Tibial artery (tissue), 4 donors: Measurements from ENCODE around the gene TSNAX.

ENCODE experiments used
- DNase-seq, 2 donors: peaks; one replicate each; pipeline ENCODE4 v3.0.0-alpha.2; 2019
- H3K27ac ChIP-seq, 2 donors: fragments of 200-600 bp; sonication (generic) in 1 of 2; 1 replicate in 1 of 2; 2 replicates in 1 of 2; pipeline ENCODE4 v1.5.1; 2018 to 2019; ENCODE audit warnings: mild to moderate bottlenecking in 1 of 2
- H3K27me3 ChIP-seq, 2 donors: fragments of 200-600 bp; sonication (generic) in 1 of 2; one replicate each; pipeline versions ENCODE4 v1.5.1 to v1.6.0; 2016 to 2019
- H3K36me3 ChIP-seq, 3 donors: fragments of 200-600 bp; sonication (generic) in 2 of 3; one replicate each; pipeline ENCODE4 v1.5.1; 2016 to 2019; ENCODE audit warnings: mild to moderate bottlenecking in 2 of 3
- H3K4me1 ChIP-seq, 4 donors: fragments of 200-600 bp; sonication (generic) in 2 of 4; 1 replicate in 3 of 4; 2 replicates in 1 of 4; pipeline ENCODE4 v1.5.1; 2016 to 2019
- H3K4me3 ChIP-seq, 2 donors: fragments of 200-600 bp; sonication (generic) in 1 of 2; 1 replicate in 1 of 2; 2 replicates in 1 of 2; pipeline ENCODE4 v1.5.1; 2018 to 2019; ENCODE audit warnings: mild to moderate bottlenecking in 2 of 2
- H3K9me3 ChIP-seq, 3 donors: fragments of 200-600 bp; sonication (generic) in 1 of 3; one replicate each; pipeline ENCODE4 v1.5.1; 2016 to 2019
- CTCF ChIP-seq, 2 experiments: fragments of 200-600 bp in 1 of 2; fragments of 450-650 bp in 1 of 2; IDR thresholded peaks; one replicate each; pipeline ENCODE4 v1.5.1; 2017 to 2019; ENCODE audit warnings: antibody characterized with exemption in 2 of 2, mild to moderate bottlenecking in 1 of 2, moderate library complexity in 1 of 2
- intact Hi-C: fragments of 100-400 bp; cut with DNase I; formaldehyde crosslinking; loops from one replicate; pipeline ENCODE4 v1.15.0; 2023; ENCODE audit warnings: low total_unique reads

The TSNAX gene

DNA sequence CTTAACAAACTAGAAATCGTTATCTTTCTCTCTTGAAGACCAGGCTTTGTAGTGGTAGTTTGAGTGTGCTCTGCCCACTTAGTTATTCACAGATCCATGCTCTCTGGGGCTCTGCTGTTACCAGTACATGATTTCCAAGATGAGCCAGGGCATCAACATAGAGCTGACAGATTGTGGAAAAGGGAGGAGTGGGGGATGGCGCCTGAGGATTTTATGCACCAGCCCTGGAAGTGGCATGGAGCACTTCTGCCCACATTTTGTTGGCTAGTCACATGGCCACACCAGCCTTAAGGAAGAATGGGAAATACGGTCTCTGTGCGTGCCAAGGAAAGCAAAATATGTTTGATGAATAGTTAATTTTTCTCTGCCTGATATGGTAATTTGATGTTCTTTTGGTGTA lies 18.2 kb downstream of the TSNAX start:
- intact Hi-C loops = no loop called here
- H3K4me1 ChIP-seq = peaks cover 0 to 7% (median 0%) of the 10 kb centered on the region in 4 donors
- no peaks in the 10 kb centered on the region for H3K27me3 ChIP-seq
- no peak overlapping the region for H3K27ac ChIP-seq
- H3K4me3 ChIP-seq = no peak overlapping the region
- TF ChIP-seq CTCF (IDR thresholded peaks at IDR 0.05) = no peak
- H3K36me3 ChIP-seq = peaks cover 14 to 29% (median 24%) of the 10 kb centered on the region in 3 donors
- H3K9me3 ChIP-seq = no peaks in the 10 kb centered on the region
- no peak for DNase-seq

GRCh38 chr1:231549733-231550447 lies 21.4 kb downstream of the TSNAX start:
- no peaks in the 10 kb centered on the region for H3K9me3 ChIP-seq
- no peaks in the 10 kb centered on the region for H3K27me3 ChIP-seq
- peaks cover 0 to 7% (median 0%) of the 10 kb centered on the region in 4 donors for H3K4me1 ChIP-seq
- H3K36me3 ChIP-seq = peaks cover 0 to 8% (median 8%) of the 10 kb centered on the region in 3 donors
- H3K27ac ChIP-seq = no peak overlapping the region
- H3K4me3 ChIP-seq = no peak overlapping the region
- no peak for DNase-seq
- no peak for TF ChIP-seq CTCF (IDR thresholded peaks at IDR 0.05)
- intact Hi-C loops = no loop called here

DNA sequence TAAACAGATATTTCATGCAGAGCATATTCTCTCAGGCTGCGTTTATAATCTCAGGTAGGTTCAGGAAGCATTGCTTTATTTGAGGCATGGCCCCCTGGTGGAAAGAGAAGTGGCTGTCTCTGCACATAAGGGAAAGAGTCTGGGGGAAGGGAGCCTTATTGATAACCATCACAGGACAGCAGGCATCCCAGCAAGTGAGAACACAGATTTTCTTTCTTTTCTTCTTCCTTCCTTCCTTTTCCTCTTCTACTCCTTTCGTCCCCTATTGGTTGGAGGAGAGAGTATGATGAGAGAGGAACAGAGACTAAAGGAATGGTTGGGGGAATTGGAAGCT lies 21.9 kb downstream of the TSNAX start:
- Histone ChIP-seq H3K27me3 (no peaks in the 10 kb centered on the region), H3K9me3 (no peaks in the 10 kb centered on the region), H3K4me1 (peaks cover 0 to 7% (median 0%) of the 10 kb centered on the region in 4 donors), H3K36me3 (peaks cover 0 to 8% (median 8%) of the 10 kb centered on the region in 3 donors), H3K27ac (no peak overlapping the region), H3K4me3 (no peak overlapping the region)
- no peak for DNase-seq
- intact Hi-C loops = no loop called here
- TF ChIP-seq CTCF (IDR thresholded peaks at IDR 0.05) = no peak

- no peak for DNase-seq
- H3K9me3 ChIP-seq = no peaks in the 10 kb centered on the region
- H3K36me3 ChIP-seq = peaks cover 0 to 3% (median 0%) of the 10 kb centered on the region in 3 donors
- no peak for TF ChIP-seq CTCF (IDR thresholded peaks at IDR 0.05)
- peaks cover 0 to 11% (median 2%) of the 10 kb centered on the region in 4 donors for H3K4me1 ChIP-seq
- no peaks in the 10 kb centered on the region for H3K27me3 ChIP-seq
- intact Hi-C loops = no loop called here
- H3K4me3 ChIP-seq = no peak overlapping the region
- H3K27ac ChIP-seq = no peak overlapping the region
These were observed 24.9 kb downstream of the TSNAX start for GRCh38 chr1:231553320-231553719.

DNA sequence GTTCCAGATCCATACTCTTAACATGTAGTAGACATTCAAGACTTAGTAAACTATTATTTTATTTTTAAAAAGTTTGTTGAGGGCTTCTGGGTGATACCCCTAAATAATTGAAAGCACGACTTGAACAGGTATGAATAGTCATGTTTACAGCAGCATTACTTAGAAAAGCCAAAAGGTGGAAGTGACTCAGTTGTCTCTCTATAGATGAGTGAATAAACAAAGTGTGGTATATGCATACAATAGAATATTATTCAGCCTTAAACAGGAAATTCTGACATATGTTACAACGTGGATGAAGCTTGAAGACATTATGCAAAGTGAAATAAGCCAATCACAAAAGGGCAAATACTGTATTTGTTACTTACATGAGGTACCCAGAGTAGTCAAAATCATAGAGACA lies 26.5 kb downstream of the TSNAX start:
- no peaks in the 10 kb centered on the region for H3K27me3 ChIP-seq
- TF ChIP-seq CTCF (IDR thresholded peaks at IDR 0.05) = no peak
- H3K9me3 ChIP-seq = no peaks in the 10 kb centered on the region
- H3K27ac ChIP-seq = no peak overlapping the region
- H3K4me1 ChIP-seq = peaks cover 0 to 4% (median 2%) of the 10 kb centered on the region in 4 donors
- no peaks in the 10 kb centered on the region for H3K36me3 ChIP-seq
- intact Hi-C loops = no loop called here
- no peak overlapping the region for H3K4me3 ChIP-seq
- no peak for DNase-seq
